ENCODE data around the gene FBLN2. TPM values are rescaled to one million over a fixed set of nuclear protein-coding genes. Genes with fewer than 3 reads are reported as not detected.
"Not testable (repeated sequence)": the region's sequence is repeated elsewhere in the genome, so short reads cannot be mapped to it uniquely, and the experiment has no call there.

Gene FBLN2
- total RNA-seq, 1 donor from 2014 or later, result 0.91 TPM

- no peak for DNase-seq (ENCODE audit: low read depth)
These were observed 2.9 kb upstream of the FBLN2 start for GRCh38 chr3:13545952-13546454.

- no peak for DNase-seq (ENCODE audit: low read depth)
These were observed 2.2 kb upstream of the FBLN2 start for GRCh38 chr3:13546667-13547171.

GRCh38 chr3:13547591-13548371, 1.1 kb upstream of the FBLN2 start:
- DNase-seq (ENCODE audit: low read depth), result no peak

- no peak for DNase-seq (ENCODE audit: low read depth)
These were observed 898 bp downstream of the FBLN2 start for GRCh38 chr3:13549623-13550422.

GRCh38 chr3:13550423-13550690, 1.4 kb downstream of the FBLN2 start:
- no peak for DNase-seq (ENCODE audit: low read depth)

- no peak for DNase-seq (ENCODE audit: low read depth)
These were observed 2.0 kb downstream of the FBLN2 start for GRCh38 chr3:13550791-13551360.

- DNase-seq (ENCODE audit: low read depth), result no peak
These were observed 4.1 kb downstream of the FBLN2 start for GRCh38 chr3:13552857-13553652.

- no peak for DNase-seq (ENCODE audit: low read depth)
These were observed 4.8 kb downstream of the FBLN2 start for GRCh38 chr3:13553686-13554085.

- no peak for DNase-seq (ENCODE audit: low read depth)
These were observed 6.8 kb downstream of the FBLN2 start for GRCh38 chr3:13555753-13556152.

- DNase-seq (ENCODE audit: low read depth), result no peak
These were observed 7.3 kb downstream of the FBLN2 start for GRCh38 chr3:13556207-13556606.

GRCh38 chr3:13556917-13557316, 8.0 kb downstream of the FBLN2 start:
- no peak for DNase-seq (ENCODE audit: low read depth)

GRCh38 chr3:13557417-13557816, 8.5 kb downstream of the FBLN2 start:
- no peak for DNase-seq (ENCODE audit: low read depth)

- no peak for DNase-seq (ENCODE audit: low read depth)
These were observed 9.0 kb downstream of the FBLN2 start for GRCh38 chr3:13557926-13558325.

GRCh38 chr3:13558651-13559050, 9.7 kb downstream of the FBLN2 start:
- no peak for DNase-seq (ENCODE audit: low read depth)

GRCh38 chr3:13559764-13560525, 11.0 kb downstream of the FBLN2 start:
- DNase-seq (ENCODE audit: low read depth), result no peak

- DNase-seq (ENCODE audit: low read depth), result no peak
These were observed 12.5 kb downstream of the FBLN2 start for GRCh38 chr3:13561376-13561775.

GRCh38 chr3:13561967-13562366, 13.0 kb downstream of the FBLN2 start:
- no peak for DNase-seq (ENCODE audit: low read depth)

- DNase-seq (ENCODE audit: low read depth), result not testable (repeated sequence)
These were observed 13.5 kb downstream of the FBLN2 start for GRCh38 chr3:13562421-13562820.

- DNase-seq (ENCODE audit: low read depth), result no peak
These were observed 14.4 kb downstream of the FBLN2 start for GRCh38 chr3:13563321-13563720.

GRCh38 chr3:13563911-13564310, 15.0 kb downstream of the FBLN2 start:
- no peak for DNase-seq (ENCODE audit: low read depth)
